Neutrophil (primary cell): ENCODE data around the gene LONP1.

Experiments used
- H3K27ac ChIP-seq: fragments of 200-600 bp; sonication (generic); 2 replicates; pipeline ENCODE4 v1.5.1; 2016; ENCODE audit warnings: mild to moderate bottlenecking, moderate library complexity
- H3K27me3 ChIP-seq: fragments of 200-600 bp; sonication (generic); 2 replicates; pipeline ENCODE4 v1.6.0; 2016; ENCODE audit warnings: mild to moderate bottlenecking
- H3K36me3 ChIP-seq: fragments of 200-600 bp; sonication (generic); 2 replicates; pipeline ENCODE4 v1.5.1; 2017
- H3K4me1 ChIP-seq, 2 experiments: fragments of 200-600 bp in 1 of 2; sonication (generic) in 1 of 2; 1 replicate in 1 of 2; 2 replicates in 1 of 2; pipeline versions ENCODE4 v1.5.1 to v1.6.1; 2013 to 2016; ENCODE audit warnings: low read depth in 1 of 2, low read length in 1 of 2, mild to moderate bottlenecking in 1 of 2, moderate library complexity in 1 of 2; ENCODE audit not compliant: control insufficient read depth in 1 of 2, insufficient read depth in 1 of 2
- H3K4me3 ChIP-seq, 2 experiments: fragments of 200-600 bp in 1 of 2; sonication (generic) in 1 of 2; 1 replicate in 1 of 2; 2 replicates in 1 of 2; pipeline ENCODE4 v1.5.1; 2013 to 2016; ENCODE audit warnings: low read depth in 1 of 2, low read length in 1 of 2, mild to moderate bottlenecking in 1 of 2, moderate library complexity in 1 of 2
- H3K9me3 ChIP-seq: fragments of 200-600 bp; sonication (generic); 2 replicates; pipeline ENCODE4 v1.5.1; 2016
- TF ChIP-seq, protein P1 (sequence below): fragments of 200-600 bp; sonication (generic); IDR thresholded peaks from 2 replicates; pipeline ENCODE4 v1.5.1; 2016; ENCODE audit warnings: antibody characterized with exemption

The LONP1 gene

DNA sequence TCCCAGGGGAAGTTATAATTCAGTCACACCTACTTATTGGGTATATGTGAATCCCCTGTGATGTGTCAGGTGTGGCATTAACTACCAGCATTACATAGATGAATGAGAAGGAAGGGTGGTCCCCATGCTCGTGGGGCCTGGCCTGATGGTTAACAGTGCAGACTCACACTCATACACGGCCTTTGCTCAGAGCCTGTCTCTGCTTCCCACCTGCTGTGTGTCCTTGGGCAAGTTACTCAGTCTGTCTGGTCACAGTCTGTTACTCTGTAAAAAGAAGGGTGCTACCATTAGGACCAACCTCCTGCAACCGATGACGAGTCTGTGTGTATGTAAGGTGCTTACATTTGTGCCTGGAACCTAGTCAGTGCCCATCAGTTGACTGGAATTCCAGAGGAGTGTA, 73.2 kb downstream of the LONP1 start:
- H3K4me3 ChIP-seq = no peak overlapping the region
- no peak overlapping the region for H3K27ac ChIP-seq
- H3K36me3 ChIP-seq = peaks cover 83% of the 10 kb centered on the region
- TF ChIP-seq, protein P1, sequence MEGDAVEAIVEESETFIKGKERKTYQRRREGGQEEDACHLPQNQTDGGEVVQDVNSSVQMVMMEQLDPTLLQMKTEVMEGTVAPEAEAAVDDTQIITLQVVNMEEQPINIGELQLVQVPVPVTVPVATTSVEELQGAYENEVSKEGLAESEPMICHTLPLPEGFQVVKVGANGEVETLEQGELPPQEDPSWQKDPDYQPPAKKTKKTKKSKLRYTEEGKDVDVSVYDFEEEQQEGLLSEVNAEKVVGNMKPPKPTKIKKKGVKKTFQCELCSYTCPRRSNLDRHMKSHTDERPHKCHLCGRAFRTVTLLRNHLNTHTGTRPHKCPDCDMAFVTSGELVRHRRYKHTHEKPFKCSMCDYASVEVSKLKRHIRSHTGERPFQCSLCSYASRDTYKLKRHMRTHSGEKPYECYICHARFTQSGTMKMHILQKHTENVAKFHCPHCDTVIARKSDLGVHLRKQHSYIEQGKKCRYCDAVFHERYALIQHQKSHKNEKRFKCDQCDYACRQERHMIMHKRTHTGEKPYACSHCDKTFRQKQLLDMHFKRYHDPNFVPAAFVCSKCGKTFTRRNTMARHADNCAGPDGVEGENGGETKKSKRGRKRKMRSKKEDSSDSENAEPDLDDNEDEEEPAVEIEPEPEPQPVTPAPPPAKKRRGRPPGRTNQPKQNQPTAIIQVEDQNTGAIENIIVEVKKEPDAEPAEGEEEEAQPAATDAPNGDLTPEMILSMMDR = no peak
- no peaks in the 10 kb centered on the region for H3K27me3 ChIP-seq
- no peaks in the 10 kb centered on the region for H3K9me3 ChIP-seq
- no peaks in the 10 kb centered on the region for H3K4me1 ChIP-seq

DNA sequence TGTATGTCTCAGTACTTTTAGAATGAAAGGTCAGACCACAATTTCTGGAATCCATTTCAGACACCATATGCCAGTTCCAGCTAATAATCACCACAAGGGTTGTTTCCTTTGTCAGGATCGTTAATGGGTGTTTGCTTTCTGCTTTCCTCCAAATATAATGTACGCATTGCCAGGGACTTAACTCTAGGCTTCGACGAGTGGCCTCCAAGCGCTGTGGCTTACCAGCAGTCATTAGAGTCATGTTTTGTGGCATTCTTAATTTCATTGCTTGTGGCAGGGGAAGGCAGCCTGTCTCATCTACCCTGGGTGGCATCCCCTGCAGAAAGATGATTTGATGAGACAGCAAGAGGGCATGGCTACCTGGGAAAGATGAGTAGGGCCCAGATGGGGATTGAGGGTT, 74.5 kb downstream of the LONP1 start:
- Histone ChIP-seq H3K36me3 (peaks cover 78% of the 10 kb centered on the region), H3K27me3 (no peaks in the 10 kb centered on the region), H3K27ac (no peak overlapping the region), H3K9me3 (no peaks in the 10 kb centered on the region), H3K4me3 (no peak overlapping the region), H3K4me1 (no peaks in the 10 kb centered on the region)
- TF ChIP-seq, protein P1 = no peak

DNA sequence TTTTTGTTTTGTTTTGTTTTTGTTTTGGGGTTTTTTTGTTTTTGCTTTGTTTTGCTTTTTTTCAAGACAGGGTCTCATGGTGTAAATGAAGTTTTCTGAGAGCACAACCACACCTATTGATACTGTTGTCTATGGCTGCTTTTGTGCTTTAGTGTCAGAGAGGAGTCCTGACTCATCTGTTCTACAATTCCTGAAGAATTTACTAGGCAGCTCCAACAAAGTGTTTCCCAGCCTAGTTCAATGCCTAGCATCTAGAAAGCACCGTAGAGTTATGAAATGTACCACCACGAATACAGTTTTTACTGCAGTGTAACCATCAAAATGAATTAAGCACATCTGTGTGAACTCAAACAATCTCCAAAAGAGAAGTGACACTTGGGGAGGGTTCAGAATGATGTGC, 75.9 kb downstream of the LONP1 start:
- Histone ChIP-seq H3K27me3 (no peaks in the 10 kb centered on the region), H3K4me1 (peaks cover 0 to under 1% of the 10 kb centered on the region in 2 experiments), H3K9me3 (no peaks in the 10 kb centered on the region), H3K4me3 (no peak overlapping the region), H3K36me3 (peaks cover 73% of the 10 kb centered on the region), H3K27ac (no peak overlapping the region)
- TF ChIP-seq, protein P1 = no peak

DNA sequence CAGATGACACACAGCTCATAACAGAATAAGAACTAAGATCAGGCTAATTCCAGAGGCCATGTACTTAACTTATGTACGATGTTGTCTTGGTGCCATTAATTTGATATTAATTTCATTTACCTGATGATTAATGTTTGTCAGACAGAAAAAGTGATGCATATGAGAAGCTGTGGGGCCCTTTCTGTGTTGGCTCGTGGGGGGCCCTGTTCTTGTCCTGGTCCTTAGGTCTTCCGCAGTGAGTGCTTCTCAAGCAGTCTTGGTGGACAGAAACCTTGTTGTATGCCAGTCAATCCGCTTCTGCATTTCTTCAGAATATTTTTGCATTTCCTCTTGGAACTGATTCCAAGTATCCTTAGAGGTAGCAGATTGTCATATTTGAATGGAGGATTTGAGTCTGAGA, 76.9 kb downstream of the LONP1 start:
- H3K27ac ChIP-seq = no peak overlapping the region
- peaks cover 67% of the 10 kb centered on the region for H3K36me3 ChIP-seq
- H3K4me3 ChIP-seq = no peak overlapping the region
- peaks cover 4 to 10% of the 10 kb centered on the region in 2 experiments for H3K4me1 ChIP-seq
- H3K9me3 ChIP-seq = no peaks in the 10 kb centered on the region
- no peaks in the 10 kb centered on the region for H3K27me3 ChIP-seq
- TF ChIP-seq, protein P1 = no peak

DNA sequence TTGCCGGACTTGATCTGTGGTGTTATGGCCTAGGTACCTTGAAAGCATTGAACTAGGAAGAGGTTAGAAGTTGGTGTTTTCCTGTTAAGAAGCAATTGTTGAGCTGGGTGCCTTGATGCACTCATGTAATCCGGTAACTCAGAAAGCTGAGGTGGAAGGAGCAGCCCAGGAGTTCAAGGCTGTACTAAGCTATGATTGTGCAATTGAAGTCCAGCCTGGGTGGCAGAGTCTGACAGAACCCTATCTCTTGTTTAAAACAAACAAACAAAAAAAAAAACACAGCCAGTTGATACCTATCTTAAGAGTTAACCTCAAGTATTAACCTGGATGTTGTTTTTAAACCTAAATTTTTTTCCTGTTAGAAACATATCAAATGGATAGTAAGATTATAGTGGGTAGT, 77.7 kb downstream of the LONP1 start:
- Histone ChIP-seq H3K36me3 (peaks cover 58% of the 10 kb centered on the region), H3K4me1 (peaks cover 11% of the 10 kb centered on the region in 2 experiments), H3K27ac (no peak overlapping the region), H3K9me3 (no peaks in the 10 kb centered on the region), H3K27me3 (no peaks in the 10 kb centered on the region), H3K4me3 (no peak overlapping the region)
- TF ChIP-seq, protein P1 = no peak
